HepG2 (cell line): ENCODE data around the gene RHCE.

Experiments
- ATF1 ChIP-seq: IDR thresholded peaks from 2 replicates; pipeline ENCODE4 v1.6.1; 2016; ENCODE audit warnings: mild to moderate bottlenecking, control low read depth
- CTCF ChIP-seq: sonication (generic); formaldehyde crosslinking; IDR thresholded peaks from 2 replicates; pipeline ENCODE4 v1.5.0; 2020; ENCODE audit warnings: mild to moderate bottlenecking, missing genetic modification reagents, moderate library complexity
- IRF1 ChIP-seq: sonication (generic); formaldehyde crosslinking; IDR thresholded peaks from 2 replicates; pipeline ENCODE4 v1.4.0; 2020; ENCODE audit warnings: low read depth, mild to moderate bottlenecking, missing genetic modification reagents
- MED1 ChIP-seq: sonication (generic); formaldehyde crosslinking; IDR thresholded peaks from 2 replicates; pipeline ENCODE4 v1.4.0; 2020; ENCODE audit warnings: missing genetic modification reagents
- SRSF9 ChIP-seq: fragments of 200-400 bp; formaldehyde crosslinking; IDR thresholded peaks from 2 replicates; pipeline ENCODE4 v1.6.1; 2018; ENCODE audit warnings: borderline replicate concordance, mild to moderate bottlenecking, low read depth, low read length; ENCODE audit not compliant: insufficient read depth, poor library complexity, severe bottlenecking
- ZFYVE20 ChIP-seq: sonication (generic); formaldehyde crosslinking; IDR thresholded peaks from 2 replicates; pipeline ENCODE4 v1.8.0; 2023; ENCODE audit warnings: low read depth, mild to moderate bottlenecking, moderate library complexity, missing genetic modification reagents, borderline replicate concordance
- ZNF550 ChIP-seq: sonication (generic); formaldehyde crosslinking; IDR thresholded peaks from 2 replicates; pipeline ENCODE4 v1.4.0; 2020; ENCODE audit warnings: mild to moderate bottlenecking, missing genetic modification reagents, borderline replicate concordance
- ZNF598 ChIP-seq: sonication (generic); formaldehyde crosslinking; IDR thresholded peaks from 2 replicates; pipeline ENCODE4 v1.5.1; 2020; ENCODE audit warnings: mild to moderate bottlenecking, missing genetic modification reagents, borderline replicate concordance
- ZNF670 ChIP-seq: sonication (generic); formaldehyde crosslinking; IDR thresholded peaks from 2 replicates; pipeline ENCODE4 v1.8.0; 2022; ENCODE audit warnings: mild to moderate bottlenecking, missing genetic modification reagents, borderline replicate concordance
- TF ChIP-seq, protein P1 (sequence below): sonication (generic); formaldehyde crosslinking; IDR thresholded peaks from 2 replicates; pipeline ENCODE4 v1.4.0; 2020; ENCODE audit warnings: mild to moderate bottlenecking, missing genetic modification reagents

DNA sequence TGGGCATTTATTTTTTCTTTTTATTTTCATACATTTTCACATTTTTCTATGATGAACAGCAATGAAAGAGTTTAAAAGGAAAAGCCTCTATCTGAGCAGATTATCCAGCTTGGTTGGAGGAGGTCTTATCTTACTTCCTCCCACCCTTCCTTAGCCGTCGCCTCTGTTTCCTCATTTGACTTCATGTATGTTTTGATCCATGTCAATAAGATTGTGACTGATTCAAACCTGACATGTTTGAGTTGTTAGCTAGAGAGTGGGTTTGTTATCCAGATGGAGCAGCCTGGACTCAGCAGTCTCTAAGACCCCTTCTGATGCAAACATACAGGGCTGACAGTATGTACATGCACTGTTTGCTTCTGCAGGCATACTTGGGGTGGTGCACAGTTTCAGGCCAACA, 41.2 kb upstream of the RHCE start:
- TF ChIP-seq MED1 (no peak), CTCF (CRISPR knock-in tag) (no peak), IRF1 (no peak), ZNF598 (CRISPR knock-in tag) (no peak), ATF1 (CRISPR knock-in tag) (no peak), SRSF9 (no peak), ZNF670 (CRISPR knock-in tag) (no peak), ZFYVE20 (CRISPR knock-in tag) (no peak), ZNF550 (CRISPR knock-in tag) (no peak)
- TF ChIP-seq, protein P1, sequence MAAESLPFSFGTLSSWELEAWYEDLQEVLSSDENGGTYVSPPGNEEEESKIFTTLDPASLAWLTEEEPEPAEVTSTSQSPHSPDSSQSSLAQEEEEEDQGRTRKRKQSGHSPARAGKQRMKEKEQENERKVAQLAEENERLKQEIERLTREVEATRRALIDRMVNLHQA (CRISPR knock-in tag), result no peak
